PC-9 (cell line): ENCODE data around the gene KAT7.

ENCODE experiments used
- EZH2 ChIP-seq: fragments of 200-600 bp; sonication (generic); IDR thresholded peaks from 2 replicates; pipeline ENCODE4 v1.8.0; 2017; ENCODE audit warnings: antibody characterized with exemption, low read depth
- TF ChIP-seq, protein P1 (sequence below): fragments of 200-600 bp; sonication (generic); conservative IDR thresholded peaks from 2 replicates; pipeline ENCODE4 v1.6.1; 2017; ENCODE audit warnings: mixed run types, antibody characterized with exemption, mild to moderate bottlenecking, moderate library complexity

- no peak for TF ChIP-seq EZH2
- TF ChIP-seq, protein P1, sequence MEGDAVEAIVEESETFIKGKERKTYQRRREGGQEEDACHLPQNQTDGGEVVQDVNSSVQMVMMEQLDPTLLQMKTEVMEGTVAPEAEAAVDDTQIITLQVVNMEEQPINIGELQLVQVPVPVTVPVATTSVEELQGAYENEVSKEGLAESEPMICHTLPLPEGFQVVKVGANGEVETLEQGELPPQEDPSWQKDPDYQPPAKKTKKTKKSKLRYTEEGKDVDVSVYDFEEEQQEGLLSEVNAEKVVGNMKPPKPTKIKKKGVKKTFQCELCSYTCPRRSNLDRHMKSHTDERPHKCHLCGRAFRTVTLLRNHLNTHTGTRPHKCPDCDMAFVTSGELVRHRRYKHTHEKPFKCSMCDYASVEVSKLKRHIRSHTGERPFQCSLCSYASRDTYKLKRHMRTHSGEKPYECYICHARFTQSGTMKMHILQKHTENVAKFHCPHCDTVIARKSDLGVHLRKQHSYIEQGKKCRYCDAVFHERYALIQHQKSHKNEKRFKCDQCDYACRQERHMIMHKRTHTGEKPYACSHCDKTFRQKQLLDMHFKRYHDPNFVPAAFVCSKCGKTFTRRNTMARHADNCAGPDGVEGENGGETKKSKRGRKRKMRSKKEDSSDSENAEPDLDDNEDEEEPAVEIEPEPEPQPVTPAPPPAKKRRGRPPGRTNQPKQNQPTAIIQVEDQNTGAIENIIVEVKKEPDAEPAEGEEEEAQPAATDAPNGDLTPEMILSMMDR = no peak
Observed at GRCh38 chr17:49881054-49881402, 92.5 kb downstream of the KAT7 start.
